ENCODE data around the gene INSYN1. TPM values are rescaled to one million over a fixed set of nuclear protein-coding genes. Genes with fewer than 3 reads are reported as not detected.
"Not testable (repeated sequence)": the region's sequence is repeated elsewhere in the genome, so short reads cannot be mapped to it uniquely, and the experiment has no call there.

INSYN1 gene
- total RNA-seq, 1 donor from 2014 or later: 3.8 TPM

DNA sequence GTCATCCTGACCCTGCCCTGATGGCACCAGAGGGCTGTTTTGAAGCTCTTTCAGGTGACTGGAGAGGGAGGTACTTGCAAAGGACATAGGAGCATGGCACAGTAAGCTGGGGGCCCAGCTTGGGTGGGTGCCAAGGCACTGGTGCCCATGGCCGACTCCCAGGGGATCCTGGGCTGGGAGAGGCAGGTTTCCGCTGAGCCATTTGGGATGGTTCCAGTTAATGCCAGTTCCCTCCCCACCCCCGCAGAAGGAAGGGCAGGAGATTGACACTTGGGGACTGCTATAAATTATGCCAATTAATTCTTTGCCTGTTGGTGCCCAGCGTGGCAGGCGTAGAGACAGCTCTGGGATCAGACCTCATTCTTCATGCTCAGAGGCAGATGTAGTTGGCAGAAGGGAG is 42.8 kb downstream of the INSYN1 start:
- H3K9me3 ChIP-seq: no peaks in the 10 kb centered on the region
- DNase-seq: no peak
- intact Hi-C loops (cut with DNase I): no loop called here
- no peak for ATAC-seq
- peaks cover 69% of the 10 kb centered on the region for H3K36me3 ChIP-seq
- no peak overlapping the region for H3K4me3 ChIP-seq
- no peak for TF ChIP-seq CTCF (IDR thresholded peaks at IDR 0.05)
- no peaks in the 10 kb centered on the region for H3K27me3 ChIP-seq (ENCODE audit: low read depth)
- peaks cover 12% of the 10 kb centered on the region for H3K4me1 ChIP-seq
- H3K27ac ChIP-seq: no peak overlapping the region

- H3K4me3 ChIP-seq: no peak overlapping the region
- no peaks in the 10 kb centered on the region for H3K27me3 ChIP-seq (ENCODE audit: low read depth)
- H3K27ac ChIP-seq: no peak overlapping the region
- DNase-seq: no peak
- H3K36me3 ChIP-seq: peaks cover 75% of the 10 kb centered on the region
- TF ChIP-seq CTCF (IDR thresholded peaks at IDR 0.05): no peak
- no peaks in the 10 kb centered on the region for H3K9me3 ChIP-seq
- peaks cover 18% of the 10 kb centered on the region for H3K4me1 ChIP-seq
- intact Hi-C loops (cut with DNase I): no loop called here
- no peak for ATAC-seq
Measured at GRCh38 chr15:73709686-73710085, 43.5 kb downstream of the INSYN1 start.

DNA sequence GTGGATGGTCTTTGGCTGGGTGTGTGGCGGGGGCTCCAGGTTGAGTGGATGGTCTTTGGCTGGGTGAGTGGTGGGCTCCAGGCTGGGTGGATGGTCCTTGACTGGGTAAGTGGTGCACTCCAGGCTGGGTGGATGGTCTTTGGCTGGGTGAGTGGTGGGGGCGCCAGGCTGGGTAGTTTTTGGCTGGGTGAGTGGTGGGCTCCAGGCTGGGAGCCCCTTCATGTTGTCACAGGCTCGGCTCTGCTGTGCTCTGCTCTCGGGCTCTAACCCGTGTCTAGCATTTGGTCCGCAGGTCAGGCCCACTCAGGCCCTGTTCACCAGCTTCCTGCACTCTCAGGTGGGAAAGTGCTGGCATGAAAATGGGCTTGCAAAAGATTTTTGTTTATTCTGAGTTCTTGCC is 43.9 kb downstream of the INSYN1 start:
- Histone ChIP-seq H3K9me3 (no peaks in the 10 kb centered on the region), H3K27me3 (ENCODE audit: low read depth) (no peaks in the 10 kb centered on the region), H3K27ac (no peak overlapping the region), H3K36me3 (peaks cover 79% of the 10 kb centered on the region), H3K4me3 (no peak overlapping the region), H3K4me1 (peaks cover 23% of the 10 kb centered on the region)
- no peak for ATAC-seq
- DNase-seq: no peak
- intact Hi-C loops (cut with DNase I): no loop called here
- no peak for TF ChIP-seq CTCF (IDR thresholded peaks at IDR 0.05)

DNA sequence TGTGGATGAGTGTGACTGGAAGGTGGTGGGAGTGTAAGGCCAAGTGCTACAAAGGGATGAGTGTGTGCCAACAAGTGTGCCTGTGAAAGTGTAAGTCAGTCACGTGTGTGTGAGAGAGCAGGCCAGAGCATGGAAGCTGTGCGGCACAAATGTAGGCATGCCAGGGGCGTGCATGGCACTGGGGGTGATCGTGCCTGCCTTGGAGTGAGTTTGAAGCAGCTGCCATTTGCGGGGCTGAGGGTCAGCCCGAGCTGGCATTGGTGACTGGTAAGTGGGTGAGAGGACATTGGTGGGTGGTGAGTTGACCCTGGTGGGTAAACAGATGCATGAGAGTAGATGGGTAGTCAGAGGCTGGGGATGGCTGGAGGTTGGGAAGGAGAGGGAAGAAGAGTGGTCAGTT is 44.5 kb downstream of the INSYN1 start:
- H3K4me3 ChIP-seq: no peak overlapping the region
- no peaks in the 10 kb centered on the region for H3K27me3 ChIP-seq (ENCODE audit: low read depth)
- DNase-seq: no peak
- intact Hi-C loops (cut with DNase I): no loop called here
- H3K4me1 ChIP-seq: peaks cover 24% of the 10 kb centered on the region
- H3K36me3 ChIP-seq: peaks cover 78% of the 10 kb centered on the region
- no peak for TF ChIP-seq CTCF (IDR thresholded peaks at IDR 0.05)
- ATAC-seq: no peak
- H3K27ac ChIP-seq: no peak overlapping the region
- H3K9me3 ChIP-seq: no peaks in the 10 kb centered on the region

DNA sequence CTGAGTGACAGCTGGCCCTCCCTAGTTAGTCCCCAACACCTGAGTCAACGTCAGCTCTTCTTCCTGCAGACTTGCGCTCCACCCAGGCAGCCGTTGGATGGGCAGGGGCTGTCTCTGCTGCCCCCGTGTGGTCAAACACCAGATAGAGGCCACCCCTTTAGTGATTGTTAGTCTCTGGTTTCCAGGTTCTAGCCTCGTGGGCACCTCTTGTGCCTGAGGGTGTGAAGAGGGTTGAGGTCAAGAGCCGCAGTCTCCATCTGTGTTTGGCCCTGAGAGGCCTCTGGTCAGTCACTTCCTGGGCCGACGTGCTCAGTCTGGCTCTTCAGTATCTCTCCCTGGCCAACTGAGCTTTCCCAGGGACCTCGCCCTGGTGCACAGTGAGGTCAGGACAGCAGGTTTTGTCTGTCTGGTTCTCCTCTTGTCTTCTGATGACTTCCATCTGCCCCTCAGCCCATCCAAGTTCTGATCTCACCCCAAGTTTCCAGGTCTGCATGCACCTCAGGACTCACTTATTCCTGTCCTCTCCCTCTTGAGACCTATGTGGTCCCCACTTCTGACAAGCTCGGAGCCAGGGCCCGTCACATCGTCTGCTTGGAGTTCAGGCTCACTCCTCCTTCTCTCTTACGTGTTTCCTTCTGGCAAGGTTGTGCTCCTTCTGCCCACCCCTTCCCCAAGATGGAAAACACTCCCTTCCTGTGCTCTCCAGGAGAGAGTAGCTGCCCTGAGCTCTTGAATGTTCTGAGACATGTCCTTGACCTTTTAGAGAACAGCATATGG is 48.1 kb downstream of the INSYN1 start:
- H3K27ac ChIP-seq: no peak overlapping the region
- ATAC-seq: peak; percentile 82 to 85

DNA sequence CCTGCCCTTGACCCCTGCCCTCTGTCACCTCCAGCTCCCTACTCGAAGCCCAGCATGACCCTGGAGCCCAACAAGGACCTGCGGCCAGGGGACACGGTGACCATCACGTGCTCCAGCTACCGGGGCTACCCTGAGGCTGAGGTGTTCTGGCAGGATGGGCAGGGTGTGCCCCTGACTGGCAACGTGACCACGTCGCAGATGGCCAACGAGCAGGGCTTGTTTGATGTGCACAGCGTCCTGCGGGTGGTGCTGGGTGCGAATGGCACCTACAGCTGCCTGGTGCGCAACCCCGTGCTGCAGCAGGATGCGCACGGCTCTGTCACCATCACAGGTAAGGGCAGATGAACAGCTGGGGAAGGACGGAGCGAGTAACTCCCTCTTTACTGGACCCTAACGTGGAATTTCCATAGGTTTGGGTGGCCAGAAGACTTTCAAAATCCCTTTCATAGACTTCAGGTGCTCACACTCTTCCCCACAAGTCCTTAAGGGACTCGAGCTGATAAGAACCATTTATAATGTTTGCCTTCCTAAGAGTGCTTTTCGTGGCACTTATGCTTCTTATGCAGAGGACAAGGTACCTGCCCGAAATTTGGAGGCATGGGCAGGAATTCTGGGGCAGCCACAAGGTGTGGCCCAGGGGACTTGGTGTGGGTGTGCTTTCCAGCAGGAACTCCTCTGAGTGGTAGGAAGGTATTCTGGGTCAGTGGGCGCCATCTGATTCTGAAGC is 48.8 kb downstream of the INSYN1 start:
- H3K9me3 ChIP-seq; H3K27me3 ChIP-seq (ENCODE audit: low read depth); DNase-seq; H3K4me3 ChIP-seq; intact Hi-C loops (cut with DNase I); H3K27ac ChIP-seq: not testable (repeated sequence)
- peak; percentile 65 to 69 for ATAC-seq
- peaks cover 72% of the 10 kb centered on the region for H3K36me3 ChIP-seq
- peaks cover 12% of the 10 kb centered on the region for H3K4me1 ChIP-seq

More for the DNA sequence above, 48.1 kb downstream of the INSYN1 start:
- intact Hi-C loops (cut with DNase I): no loop called here
- peak; percentile 75 for DNase-seq
- H3K9me3 ChIP-seq: no peaks in the 10 kb centered on the region
- H3K4me1 ChIP-seq: peaks cover 12% of the 10 kb centered on the region
- H3K4me3 ChIP-seq: no peak overlapping the region
- no peaks in the 10 kb centered on the region for H3K27me3 ChIP-seq (ENCODE audit: low read depth)
- H3K36me3 ChIP-seq: peaks cover 74% of the 10 kb centered on the region
- TF ChIP-seq CTCF (IDR thresholded peaks at IDR 0.05): peak; percentile 80

DNA sequence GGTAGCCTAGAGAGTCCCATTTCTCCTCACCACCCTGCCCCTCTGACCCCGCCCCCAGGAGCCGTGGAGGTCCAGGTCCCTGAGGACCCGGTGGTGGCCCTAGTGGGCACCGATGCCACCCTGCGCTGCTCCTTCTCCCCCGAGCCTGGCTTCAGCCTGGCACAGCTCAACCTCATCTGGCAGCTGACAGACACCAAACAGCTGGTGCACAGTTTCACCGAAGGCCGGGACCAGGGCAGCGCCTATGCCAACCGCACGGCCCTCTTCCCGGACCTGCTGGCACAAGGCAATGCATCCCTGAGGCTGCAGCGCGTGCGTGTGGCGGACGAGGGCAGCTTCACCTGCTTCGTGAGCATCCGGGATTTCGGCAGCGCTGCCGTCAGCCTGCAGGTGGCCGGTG is 49.5 kb downstream of the INSYN1 start:
- intact Hi-C loops (cut with DNase I); H3K27me3 ChIP-seq (ENCODE audit: low read depth); H3K27ac ChIP-seq; DNase-seq; H3K9me3 ChIP-seq; H3K4me3 ChIP-seq; ATAC-seq: not testable (repeated sequence)
- Histone ChIP-seq H3K4me1 (peaks cover 12% of the 10 kb centered on the region), H3K36me3 (peaks cover 69% of the 10 kb centered on the region)

DNA sequence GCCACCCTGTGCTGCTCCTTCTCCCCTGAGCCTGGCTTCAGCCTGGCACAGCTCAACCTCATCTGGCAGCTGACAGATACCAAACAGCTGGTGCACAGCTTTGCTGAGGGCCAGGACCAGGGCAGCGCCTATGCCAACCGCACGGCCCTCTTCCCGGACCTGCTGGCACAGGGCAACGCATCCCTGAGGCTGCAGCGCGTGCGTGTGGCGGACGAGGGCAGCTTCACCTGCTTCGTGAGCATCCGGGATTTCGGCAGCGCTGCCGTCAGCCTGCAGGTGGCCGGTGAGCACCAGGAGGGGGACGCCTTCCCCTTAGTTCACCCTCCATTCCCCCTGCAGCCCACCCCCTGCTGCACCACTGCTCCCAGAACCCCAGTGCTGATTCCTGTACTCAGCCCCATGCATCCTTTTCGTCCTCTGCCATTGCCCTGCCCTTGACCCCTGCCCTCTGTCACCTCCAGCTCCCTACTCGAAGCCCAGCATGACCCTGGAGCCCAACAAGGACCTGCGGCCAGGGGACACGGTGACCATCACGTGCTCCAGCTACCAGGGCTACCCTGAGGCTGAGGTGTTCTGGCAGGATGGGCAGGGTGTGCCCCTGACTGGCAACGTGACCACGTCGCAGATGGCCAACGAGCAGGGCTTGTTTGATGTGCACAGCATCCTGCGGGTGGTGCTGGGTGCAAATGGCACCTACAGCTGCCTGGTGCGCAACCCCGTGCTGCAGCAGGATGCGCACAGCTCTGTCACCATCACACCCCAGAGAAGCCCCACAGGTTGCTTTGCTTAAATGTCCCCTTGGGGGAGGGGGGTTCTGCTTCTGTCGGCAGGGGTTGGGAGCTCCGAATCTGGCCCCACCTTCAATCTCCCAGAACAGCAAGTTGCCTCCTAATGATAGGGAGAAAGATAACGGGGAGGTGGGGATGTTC is 50.6 kb downstream of the INSYN1 start:
- Histone ChIP-seq H3K4me1 (peaks cover 20% of the 10 kb centered on the region), H3K36me3 (peaks cover 59% of the 10 kb centered on the region)
- H3K27me3 ChIP-seq (ENCODE audit: low read depth); intact Hi-C loops (cut with DNase I); H3K4me3 ChIP-seq; ATAC-seq; DNase-seq; H3K9me3 ChIP-seq; H3K27ac ChIP-seq: not testable (repeated sequence)
